ENCODE data around the gene CHAC2.
"Not testable (repeated sequence)": the region's sequence is repeated elsewhere in the genome, so short reads cannot be mapped to it uniquely, and the experiment has no call there.

CHAC2 gene

DNA sequence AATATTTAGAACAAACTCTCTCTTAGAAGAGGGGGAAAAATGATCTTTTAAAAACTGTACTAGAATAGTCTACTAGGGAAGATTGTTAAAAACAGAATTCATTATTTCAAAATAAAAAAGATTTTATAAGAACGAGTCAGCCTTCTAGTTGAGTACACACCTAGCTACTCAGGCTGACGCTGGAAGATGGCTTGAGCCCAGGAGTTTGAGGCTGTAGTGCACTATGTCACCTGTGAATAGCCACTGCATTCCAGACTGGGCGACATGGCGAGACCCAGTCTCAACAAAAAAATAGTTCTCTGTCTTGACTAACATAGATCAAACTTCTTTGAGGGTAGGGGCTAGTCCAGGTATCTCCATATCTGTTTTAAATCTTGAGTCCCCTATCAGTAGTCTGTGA is 53.1 kb downstream of the CHAC2 start:
- H3K4me3 ChIP-seq (ENCODE audit: control insufficient read depth, low read depth, low read length): no peak overlapping the region
- no peak for DNase-seq (ENCODE audit: low read depth)
- TF ChIP-seq, protein P1, sequence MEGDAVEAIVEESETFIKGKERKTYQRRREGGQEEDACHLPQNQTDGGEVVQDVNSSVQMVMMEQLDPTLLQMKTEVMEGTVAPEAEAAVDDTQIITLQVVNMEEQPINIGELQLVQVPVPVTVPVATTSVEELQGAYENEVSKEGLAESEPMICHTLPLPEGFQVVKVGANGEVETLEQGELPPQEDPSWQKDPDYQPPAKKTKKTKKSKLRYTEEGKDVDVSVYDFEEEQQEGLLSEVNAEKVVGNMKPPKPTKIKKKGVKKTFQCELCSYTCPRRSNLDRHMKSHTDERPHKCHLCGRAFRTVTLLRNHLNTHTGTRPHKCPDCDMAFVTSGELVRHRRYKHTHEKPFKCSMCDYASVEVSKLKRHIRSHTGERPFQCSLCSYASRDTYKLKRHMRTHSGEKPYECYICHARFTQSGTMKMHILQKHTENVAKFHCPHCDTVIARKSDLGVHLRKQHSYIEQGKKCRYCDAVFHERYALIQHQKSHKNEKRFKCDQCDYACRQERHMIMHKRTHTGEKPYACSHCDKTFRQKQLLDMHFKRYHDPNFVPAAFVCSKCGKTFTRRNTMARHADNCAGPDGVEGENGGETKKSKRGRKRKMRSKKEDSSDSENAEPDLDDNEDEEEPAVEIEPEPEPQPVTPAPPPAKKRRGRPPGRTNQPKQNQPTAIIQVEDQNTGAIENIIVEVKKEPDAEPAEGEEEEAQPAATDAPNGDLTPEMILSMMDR (IDR thresholded peaks at IDR 0.05; ENCODE audit: control insufficient read depth, insufficient read depth, low read depth, low read length, missing control alignments): no peak

DNA sequence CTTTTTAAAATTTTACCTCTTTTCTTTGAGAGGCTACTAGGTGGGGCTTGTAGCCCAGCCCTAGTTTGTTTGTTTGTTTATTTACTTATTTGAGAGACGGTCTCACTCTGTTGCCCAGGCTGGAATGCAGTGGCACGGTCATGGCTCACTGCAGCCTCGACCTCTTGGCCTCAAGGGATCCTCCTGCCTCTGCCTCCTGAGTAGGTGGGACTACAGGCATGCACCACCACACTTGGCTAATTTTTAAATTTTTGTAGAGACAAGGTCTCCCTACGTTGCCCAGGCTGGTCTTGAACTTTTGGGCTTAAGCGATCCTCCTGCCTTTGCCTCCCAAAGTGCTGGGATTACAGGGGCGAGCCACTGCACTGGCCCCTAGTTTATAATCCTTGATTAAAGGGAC is 54.2 kb downstream of the CHAC2 start:
- no peak for DNase-seq (ENCODE audit: low read depth)
- no peak overlapping the region for H3K4me3 ChIP-seq (ENCODE audit: control insufficient read depth, low read depth, low read length)
- TF ChIP-seq, protein P1 (IDR thresholded peaks at IDR 0.05; ENCODE audit: control insufficient read depth, insufficient read depth, low read depth, low read length, missing control alignments): no peak

DNA sequence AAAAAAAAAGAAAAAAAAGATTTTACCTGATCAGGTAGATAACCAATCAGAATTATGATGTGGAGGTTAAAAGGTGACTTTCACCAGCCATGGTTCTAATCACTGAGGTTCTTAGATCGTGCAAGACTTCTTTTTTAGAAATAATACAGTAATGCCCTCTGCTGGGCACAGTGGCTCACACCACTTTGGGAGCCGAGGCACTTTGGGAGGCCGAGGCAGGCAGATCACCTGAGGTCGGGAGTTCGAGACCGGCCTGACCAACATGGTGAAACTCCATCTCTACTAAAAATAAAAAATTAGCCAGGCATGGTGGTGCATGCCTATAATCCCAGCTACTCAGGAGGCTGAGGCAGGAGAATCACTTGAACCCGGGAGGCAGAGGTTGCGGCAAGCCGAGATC is 56.0 kb downstream of the CHAC2 start:
- not testable (repeated sequence) for H3K4me3 ChIP-seq (ENCODE audit: control insufficient read depth, low read depth, low read length); DNase-seq (ENCODE audit: low read depth)
